Dedifferentiated amniotic fluid mesenchymal stem cell (primary cell): Measurements from ENCODE around the gene MED1.

Experiments
- DNase-seq: peaks from one replicate; pipeline ENCODE4 v3.0.0-alpha.2; 2016; ENCODE audit errors: extremely low spot score

MED1 gene

GRCh38 chr17:39361064-39361463 lies 90.0 kb downstream of the MED1 start:
- DNase-seq: no peak

GRCh38 chr17:39360537-39360936 lies 90.5 kb downstream of the MED1 start:
- no peak for DNase-seq

GRCh38 chr17:39359994-39360393 lies 91.1 kb downstream of the MED1 start:
- no peak for DNase-seq

GRCh38 chr17:39357986-39358385 lies 93.1 kb downstream of the MED1 start:
- no peak for DNase-seq

GRCh38 chr17:39357488-39357887 lies 93.6 kb downstream of the MED1 start:
- no peak for DNase-seq
